ENCODE measurements around the gene PCDH9. TPM values are rescaled to one million over a fixed set of nuclear protein-coding genes. Genes with fewer than 3 reads are reported as not detected.
A peak's percentile ranks its signal among the peaks of the same experiment; 100 is the strongest.

The PCDH9 gene
- total and polyA plus RNA-seq, 10 of the 15 experiments (the other 5 are each of a cell fraction or from before 2014, with no cell fraction given) = 0.02 to 2.3 (median 0.05) TPM; not detected in 1

GRCh38 chr13:66362485-66362884, 867.7 kb downstream of the PCDH9 start:
- Histone ChIP-seq H3K9me3 (replicated peaks; ENCODE audit: control insufficient read depth, insufficient read depth, low read length) (no peaks in the 10 kb centered on the region), H3K4me1 (ENCODE audit: control insufficient read depth, insufficient read depth, low read length) (no peaks in the 10 kb centered on the region), H4K20me1 (ENCODE audit: control insufficient read depth, insufficient read depth) (no peaks in the 10 kb centered on the region), H2AFZ (ENCODE audit: control insufficient read depth, low read depth, low read length) (no peak overlapping the region), H3K4me2 (ENCODE audit: control insufficient read depth, insufficient read depth) (no peak overlapping the region), H3K79me2 (ENCODE audit: control insufficient read depth, insufficient read depth, low read length) (no peaks in the 10 kb centered on the region), H3K27me3 (replicated peaks in 1 of 2; ENCODE audit: control insufficient read depth in 2 of 2, insufficient read depth in 2 of 2, low read length in 1 of 2) (no peaks in the 10 kb centered on the region), H3K9ac (ENCODE audit: control insufficient read depth, insufficient read depth, low read length) (no peak overlapping the region), H3K4me3 (no peak overlapping the region), H3K27ac (ENCODE audit: control insufficient read depth, insufficient read depth) (no peak overlapping the region), H3K36me3 (ENCODE audit: control insufficient read depth in 2 of 2, insufficient read depth in 2 of 2, low read length in 1 of 2) (no peaks in the 10 kb centered on the region)
- TF ChIP-seq CHD1 (IDR thresholded peaks at IDR 0.05; ENCODE audit: low read depth, low read length) = no peak
- no peak for TF ChIP-seq RBBP5 (conservative IDR thresholded peaks at IDR 0.05)
- no peak for TF ChIP-seq ATF3 (IDR thresholded peaks at IDR 0.05; ENCODE audit: borderline replicate concordance, extremely low read depth, low read depth, low read length)
- no peak for TF ChIP-seq EZH2 (IDR thresholded peaks at IDR 0.05; ENCODE audit: borderline replicate concordance, control insufficient read depth, low read depth, low read length)
- no peak for TF ChIP-seq NR2C1 (IDR thresholded peaks at IDR 0.05)
- no peak for TF ChIP-seq E2F4 (IDR thresholded peaks at IDR 0.05; ENCODE audit: low read depth, low read length)
- no peak for TF ChIP-seq SIN3A (IDR thresholded peaks at IDR 0.05; ENCODE audit: low read depth, low read length)
- no peak for TF ChIP-seq MYB (IDR thresholded peaks at IDR 0.05; ENCODE audit: borderline replicate concordance, low read depth, low read length)
- TF ChIP-seq HSF1 (IDR thresholded peaks at IDR 0.05; ENCODE audit: low read depth, low read length) = no peak
- TF ChIP-seq RAD21 (IDR thresholded peaks at IDR 0.05; ENCODE audit: insufficient read depth, low read depth, low read length) = no peak
- no peak for TF ChIP-seq TCF3 (IDR thresholded peaks at IDR 0.05; ENCODE audit: borderline replicate concordance, insufficient read depth, low read depth, low read length)
- DNase-seq (ENCODE audit: low read depth, low spot score) (no peak), FAIRE-seq (no peak), ATAC-seq (peak; percentile 22; the same call in 2 of the 3 replicates)
- SMC1A ChIA-PET (ENCODE audit: uncharacterized antibody, unreplicated experiment) = interaction anchor here (0.5 kb wide), 1 partner anchor 326 kb away, joined by 3 read pairs; no protein-coding TSS in a partner anchor
- POLR2A ChIA-PET = no interaction called here
- BruUV-seq (replicated peaks) = no TSS peak
- RAD21 ChIA-PET (ENCODE audit: unreplicated experiment) = no interaction called here
- in situ Hi-C loops (cut with MboI) = no loop called here
- WGBS (ENCODE audit: insufficient coverage, insufficient replicate concordance, low lambda C conversion rate, missing lambda C conversion rate) = 80% methylated on average over 1 of the region's 1 CpG
- intact Hi-C loops (cut with micrococcal nuclease; ENCODE audit: unreplicated experiment) = no loop called here
- CTCF ChIA-PET = no interaction called here
